Gastrocnemius medialis (tissue), 4 donors: Measurements from ENCODE around the gene PFKM. TPM values are rescaled to one million over a fixed set of nuclear protein-coding genes. Genes with fewer than 3 reads are reported as not detected.

Experiments used
- ATAC-seq, 2 donors: fragments of 150-250 bp; one replicate each; pipeline ENCODE4 v1.9.1; 2016
- DNase-seq, 2 donors: peaks; one replicate each; pipeline ENCODE4 v3.0.0-alpha.2; 2019
- H3K27ac ChIP-seq, 4 donors: fragments of 200-600 bp; sonication (generic); 1 replicate in 1 of 4; 2 replicates in 3 of 4; pipeline ENCODE4 v1.5.1; 2016 to 2018; ENCODE audit warnings: mild to moderate bottlenecking in 2 of 4, moderate library complexity in 1 of 4
- H3K27me3 ChIP-seq, 3 donors: fragments of 200-600 bp; sonication (generic) in 2 of 3; 1 replicate in 1 of 3; 2 replicates in 2 of 3; pipeline versions ENCODE4 v1.5.1 to v1.6.0; 2016 to 2019; ENCODE audit warnings: mild to moderate bottlenecking in 1 of 3, moderate library complexity in 1 of 3
- H3K36me3 ChIP-seq, 2 donors: fragments of 200-600 bp; sonication (generic) in 1 of 2; one replicate each; pipeline ENCODE4 v1.5.1; 2017 to 2018
- H3K4me1 ChIP-seq, 2 donors: fragments of 200-600 bp; sonication (generic) in 1 of 2; one replicate each; pipeline ENCODE4 v1.5.1; 2016 to 2017; ENCODE audit warnings: mild to moderate bottlenecking in 2 of 2
- H3K4me3 ChIP-seq, 4 donors: fragments of 200-600 bp; sonication (generic) in 3 of 4; 1 replicate in 1 of 4; 2 replicates in 3 of 4; pipeline ENCODE4 v1.5.1; 2016 to 2019; ENCODE audit warnings: mild to moderate bottlenecking in 2 of 4
- H3K9me3 ChIP-seq, 3 donors: fragments of 200-600 bp; sonication (generic) in 2 of 3; 1 replicate in 1 of 3; 2 replicates in 2 of 3; pipeline ENCODE4 v1.5.1; 2016 to 2019
- CTCF ChIP-seq, 5 experiments: fragments of 450-650 bp in 3 of 5; fragments of 200-600 bp in 2 of 5; sonication (generic) in 2 of 5; IDR thresholded peaks in 4 of 5; conservative IDR thresholded peaks in 1 of 5; 1 replicate in 4 of 5; 2 replicates in 1 of 5; pipeline ENCODE4 v1.5.1; 2016 to 2019; ENCODE audit warnings: antibody characterized with exemption in 5 of 5, mild to moderate bottlenecking in 3 of 5, moderate library complexity in 3 of 5
- POLR2A ChIP-seq, 2 donors: fragments of 450-650 bp; IDR thresholded peaks; one replicate each; pipeline ENCODE4 v1.6.1; 2017; ENCODE audit warnings: antibody characterized with exemption in 2 of 2, mild to moderate bottlenecking in 2 of 2, moderate library complexity in 2 of 2
- in situ Hi-C, 4 donors: fragments of 200-750 bp; cut with MboI; loops; one replicate each; pipeline versions ENCODE4 v1.15.0 to v1.8.0; 2017; ENCODE audit warnings: low sequenced_read_pairs in 4 of 4
- intact Hi-C: fragments of 100-400 bp; cut with DNase I; formaldehyde crosslinking; loops from one replicate; pipeline ENCODE4 v1.15.1; 2023; ENCODE audit warnings: low total_unique reads
- total RNA-seq, 4 donors: library from RNA; depleted of rRNA; stranded (reverse); fragments of >200 nt; gene quantifications; one replicate each; pipeline versions ENCODE4 v1.1.0 to v1.2.3, GENCODE V29; 2016

PFKM gene
- total RNA-seq, 4 donors from 2014 or later = 341 to 1,022 (median 763) TPM

GRCh38 chr12:48115957-48116356, 3.2 kb upstream of the PFKM start:
- Histone ChIP-seq H3K27me3 (no peaks in the 10 kb centered on the region), H3K4me1 (peaks cover 5 to 6% of the 10 kb centered on the region in 2 donors), H3K4me3 (no peak overlapping the region), H3K9me3 (no peaks in the 10 kb centered on the region), H3K27ac (no peak overlapping the region), H3K36me3 (no peaks in the 10 kb centered on the region)
- ATAC-seq (no peak), DNase-seq (no peak)
- TF ChIP-seq CTCF (IDR thresholded peaks at IDR 0.05 in 4 of 5, conservative IDR thresholded peaks at IDR 0.05 in 1 of 5) = no peak
- TF ChIP-seq POLR2A (IDR thresholded peaks at IDR 0.05) = no peak
- intact Hi-C loops = no loop called here
- in situ Hi-C loops = loop anchor here in 1 of 4 donors (5.0 kb wide), 1 partner anchor 41 kb away; the partner anchor contains the start of gene ASB8

- Histone ChIP-seq H3K36me3 (peaks cover 0 to 8% of the 10 kb centered on the region in 2 donors), H3K4me3 (peak overlapping the region; percentile 71 to 89 (median 86)), H3K9me3 (no peaks in the 10 kb centered on the region), H3K27me3 (no peaks in the 10 kb centered on the region), H3K4me1 (peaks cover 6 to 18% of the 10 kb centered on the region in 2 donors), H3K27ac (peak overlapping the region; percentile 84 to 98 (median 93))
- no peak for ATAC-seq
- in situ Hi-C loops = loop anchor here in 1 of 4 donors (5.0 kb wide), 1 partner anchor 39 kb away; the partner anchor contains the start of gene ASB8
- DNase-seq = no peak
- TF ChIP-seq CTCF (IDR thresholded peaks at IDR 0.05 in 4 of 5, conservative IDR thresholded peaks at IDR 0.05 in 1 of 5) (no peak), POLR2A (IDR thresholded peaks at IDR 0.05) (no peak)
- intact Hi-C loops = loop anchor here (2.0 kb wide), 1 partner anchor 38 kb away; the partner anchor contains the start of gene ASB8
Measured at GRCh38 chr12:48118284-48118871, 786 bp upstream of the PFKM start.

- Histone ChIP-seq H3K36me3 (peaks cover 0 to 12% of the 10 kb centered on the region in 2 donors), H3K27me3 (no peaks in the 10 kb centered on the region), H3K27ac (peak overlapping the region; percentile 84 to 98 (median 93)), H3K4me3 (peak overlapping the region; percentile 71 to 89 (median 86)), H3K9me3 (no peaks in the 10 kb centered on the region), H3K4me1 (peaks cover 12 to 18% of the 10 kb centered on the region in 2 donors)
- intact Hi-C loops = loop anchor here (2.0 to 10.0 kb wide), 2 partner anchors 37 to 1855 kb away; partner anchors contain the start of genes ASB8 and SLC38A1
- in situ Hi-C loops = loop anchor here in 1 of 4 donors (5.0 kb wide), 1 partner anchor 37 kb away; the partner anchor contains the start of gene ASB8
- DNase-seq = no peak
- no peak for TF ChIP-seq POLR2A (IDR thresholded peaks at IDR 0.05)
- TF ChIP-seq CTCF (IDR thresholded peaks at IDR 0.05 in 4 of 5, conservative IDR thresholded peaks at IDR 0.05 in 1 of 5) = no peak
- ATAC-seq = peak; percentile 7 to 14
Measured at GRCh38 chr12:48119834-48120195, 651 bp downstream of the PFKM start.

GRCh38 chr12:48121522-48121921, 2.4 kb downstream of the PFKM start:
- ATAC-seq (no peak), DNase-seq (no peak)
- peaks cover 12 to 19% of the 10 kb centered on the region in 2 donors for H3K4me1 ChIP-seq
- no peak for TF ChIP-seq POLR2A (IDR thresholded peaks at IDR 0.05)
- peaks cover 0 to 12% of the 10 kb centered on the region in 2 donors for H3K36me3 ChIP-seq
- intact Hi-C loops (loop anchor here (10.0 kb wide), 1 partner anchor 1857 kb away; the partner anchor contains the start of gene SLC38A1), in situ Hi-C loops (no loop called here)
- no peaks in the 10 kb centered on the region for H3K9me3 ChIP-seq
- no peaks in the 10 kb centered on the region for H3K27me3 ChIP-seq
- H3K4me3 ChIP-seq = peak overlapping the region; percentile 71 to 89 (median 86)
- peak overlapping the region; percentile 84 to 98 (median 93) for H3K27ac ChIP-seq

GRCh38 chr12:48122065-48122834, 3.1 kb downstream of the PFKM start:
- ATAC-seq (peak; percentile 33 to 36), DNase-seq (peak; percentile 67 to 83)
- Histone ChIP-seq H3K4me1 (peaks cover 20 to 27% of the 10 kb centered on the region in 2 donors), H3K36me3 (peaks cover 0 to 19% of the 10 kb centered on the region in 2 donors), H3K9me3 (no peaks in the 10 kb centered on the region), H3K4me3 (peak overlapping the region; percentile 57 to 89 (median 86)), H3K27me3 (no peaks in the 10 kb centered on the region), H3K27ac (peak overlapping the region; percentile 84 to 98 (median 93))
- in situ Hi-C loops (no loop called here), intact Hi-C loops (loop anchor here (10.0 kb wide), 1 partner anchor 1857 kb away; the partner anchor contains the start of gene SLC38A1)
- TF ChIP-seq POLR2A (IDR thresholded peaks at IDR 0.05) (peak; percentile 75 to 87), CTCF (IDR thresholded peaks at IDR 0.05 in 4 of 5, conservative IDR thresholded peaks at IDR 0.05 in 1 of 5) (no peak)
